ENCODE results near the gene NUP98. TPM values are rescaled to one million over a fixed set of nuclear protein-coding genes. Genes with fewer than 3 reads are reported as not detected.

NUP98 gene
- total RNA-seq, 4 donors from 2014 or later: 73.8 to 205 (median 110) TPM

DNA sequence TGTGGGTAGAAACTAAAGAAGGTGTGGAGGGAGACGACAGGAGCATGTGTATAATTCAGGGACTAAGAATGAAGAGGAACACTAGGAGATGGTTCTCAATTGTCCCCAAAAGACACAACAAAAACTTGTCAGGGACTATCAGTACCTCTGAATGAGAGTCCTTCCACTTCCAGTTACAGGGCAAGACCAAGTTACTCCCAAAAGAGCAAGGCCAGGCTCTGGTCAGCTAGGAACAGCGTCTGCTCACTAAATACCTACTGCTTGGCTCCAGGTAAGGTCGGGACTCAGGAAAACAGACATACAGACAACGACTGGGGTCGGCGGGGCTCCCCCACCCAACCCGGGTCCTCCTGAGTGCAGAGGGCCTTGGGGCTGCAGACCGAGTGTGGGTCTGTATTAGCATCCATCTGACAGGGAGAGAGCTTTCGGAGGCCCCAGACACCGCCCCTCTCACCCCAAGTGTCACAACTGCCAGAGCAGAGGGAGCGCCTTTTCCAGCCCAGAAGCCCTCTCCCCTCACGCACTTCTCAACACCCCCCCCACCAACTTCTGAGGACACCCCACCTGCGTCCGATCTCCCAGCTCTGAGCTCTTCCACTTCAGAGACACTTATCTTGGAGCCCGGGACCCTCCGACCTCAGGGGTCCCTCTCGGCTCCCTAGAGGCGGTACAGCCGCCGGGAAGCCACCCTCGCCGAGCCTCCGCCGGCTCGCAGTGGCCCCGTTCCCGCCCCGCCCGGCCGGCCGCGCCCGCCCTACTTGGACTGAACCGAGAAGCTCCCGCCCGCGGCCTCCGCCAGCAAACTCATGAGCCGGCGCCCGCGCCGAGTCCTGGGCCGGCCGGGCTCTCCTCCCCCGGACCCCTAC, 42.9 kb upstream of the NUP98 start:
- ATAC-seq (ENCODE audit: low FRiP score): no peak

DNA sequence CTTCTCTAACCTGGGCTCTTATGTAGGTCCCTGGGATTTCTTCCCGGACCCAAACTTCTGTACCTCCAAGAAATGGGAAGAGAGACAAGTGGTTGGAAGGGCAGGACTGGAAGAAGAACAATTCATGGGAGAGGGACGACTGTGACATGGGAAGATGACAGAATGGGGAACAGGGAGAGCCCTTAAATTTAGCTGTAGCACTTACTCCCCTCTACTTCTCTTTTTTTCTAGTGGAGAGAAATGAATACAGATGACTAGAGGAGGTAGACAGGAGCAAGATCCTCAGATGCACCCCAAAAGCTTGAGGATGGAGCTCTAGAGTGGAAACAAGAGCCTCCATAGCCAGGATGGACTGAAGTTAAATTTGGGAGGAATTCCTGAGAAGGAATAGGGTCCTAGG, 41.1 kb upstream of the NUP98 start:
- ATAC-seq (ENCODE audit: low FRiP score): no peak
- TF ChIP-seq, protein P1, sequence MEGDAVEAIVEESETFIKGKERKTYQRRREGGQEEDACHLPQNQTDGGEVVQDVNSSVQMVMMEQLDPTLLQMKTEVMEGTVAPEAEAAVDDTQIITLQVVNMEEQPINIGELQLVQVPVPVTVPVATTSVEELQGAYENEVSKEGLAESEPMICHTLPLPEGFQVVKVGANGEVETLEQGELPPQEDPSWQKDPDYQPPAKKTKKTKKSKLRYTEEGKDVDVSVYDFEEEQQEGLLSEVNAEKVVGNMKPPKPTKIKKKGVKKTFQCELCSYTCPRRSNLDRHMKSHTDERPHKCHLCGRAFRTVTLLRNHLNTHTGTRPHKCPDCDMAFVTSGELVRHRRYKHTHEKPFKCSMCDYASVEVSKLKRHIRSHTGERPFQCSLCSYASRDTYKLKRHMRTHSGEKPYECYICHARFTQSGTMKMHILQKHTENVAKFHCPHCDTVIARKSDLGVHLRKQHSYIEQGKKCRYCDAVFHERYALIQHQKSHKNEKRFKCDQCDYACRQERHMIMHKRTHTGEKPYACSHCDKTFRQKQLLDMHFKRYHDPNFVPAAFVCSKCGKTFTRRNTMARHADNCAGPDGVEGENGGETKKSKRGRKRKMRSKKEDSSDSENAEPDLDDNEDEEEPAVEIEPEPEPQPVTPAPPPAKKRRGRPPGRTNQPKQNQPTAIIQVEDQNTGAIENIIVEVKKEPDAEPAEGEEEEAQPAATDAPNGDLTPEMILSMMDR (IDR thresholded peaks at IDR 0.05): no peak
- DNase-seq (ENCODE audit: low spot score): no peak

More for the DNA sequence above, 42.9 kb upstream of the NUP98 start:
- TF ChIP-seq, protein P1 (IDR thresholded peaks at IDR 0.05): no peak
- DNase-seq (ENCODE audit: low spot score): no peak

DNA sequence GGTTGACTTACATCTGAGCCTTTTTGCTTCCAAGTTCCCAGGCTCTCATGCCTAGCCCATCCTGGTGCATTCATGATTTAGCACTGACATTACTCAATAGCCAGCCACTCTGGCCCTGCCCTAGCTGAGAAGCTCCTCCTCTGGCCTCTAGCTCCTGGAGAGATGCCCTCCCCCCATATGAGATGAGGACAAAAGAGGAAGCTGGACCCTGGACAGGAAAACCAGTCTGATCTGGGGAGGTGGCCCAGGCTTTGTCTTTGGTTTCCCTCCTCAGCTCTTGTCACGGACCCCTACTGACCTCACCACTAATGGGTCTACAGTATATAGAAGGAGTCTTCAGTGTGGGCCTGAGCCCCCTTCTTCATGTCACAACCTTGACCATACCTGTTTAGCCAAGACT, 40.4 kb upstream of the NUP98 start:
- ATAC-seq (ENCODE audit: low FRiP score): no peak
- DNase-seq (ENCODE audit: low spot score): no peak
- TF ChIP-seq, protein P1 (IDR thresholded peaks at IDR 0.05): no peak

DNA sequence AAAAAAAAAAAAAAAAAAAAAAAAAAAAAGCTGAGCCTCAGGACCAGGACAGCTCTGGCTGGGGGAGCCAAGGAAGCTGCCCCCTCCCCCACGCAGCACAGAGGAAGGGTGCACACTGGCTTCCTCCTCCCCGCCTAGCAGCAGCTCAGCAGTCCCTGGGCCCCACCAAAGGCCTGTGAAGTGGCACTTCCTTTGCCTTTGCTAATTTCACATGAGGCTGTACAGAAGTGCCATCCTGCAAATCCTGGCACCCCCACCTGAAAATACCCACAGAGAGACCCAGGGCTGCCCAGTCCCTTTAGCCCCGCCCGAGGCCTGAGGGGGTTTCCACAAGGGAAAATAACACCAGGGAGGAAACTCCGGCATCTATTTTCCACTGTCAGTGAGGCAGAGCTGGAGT, 39.5 kb upstream of the NUP98 start:
- DNase-seq (ENCODE audit: low spot score): no peak
- ATAC-seq (ENCODE audit: low FRiP score): no peak
- TF ChIP-seq, protein P1 (IDR thresholded peaks at IDR 0.05): no peak

DNA sequence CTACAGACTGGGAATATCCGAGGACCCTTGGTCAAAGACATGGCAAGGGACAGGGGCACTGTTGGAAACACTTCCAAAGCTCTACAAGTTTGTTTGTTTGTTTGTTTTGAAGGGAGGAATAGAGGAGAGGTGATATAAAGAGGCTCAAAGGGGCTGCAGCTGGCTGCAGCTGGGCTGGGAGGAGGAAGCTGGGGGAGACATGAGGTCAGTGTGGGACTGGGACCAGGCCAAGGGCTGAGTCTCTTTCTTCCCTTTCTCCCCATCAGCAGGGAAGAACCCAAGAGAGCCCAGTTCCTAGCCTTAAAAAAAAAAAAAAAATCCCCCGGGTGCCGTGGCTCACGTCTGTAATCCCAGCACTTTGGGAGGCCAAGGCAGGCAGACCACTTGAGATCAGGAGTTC, 38.4 kb upstream of the NUP98 start:
- TF ChIP-seq, protein P1 (IDR thresholded peaks at IDR 0.05): no peak
- DNase-seq (ENCODE audit: low spot score): no peak
- ATAC-seq (ENCODE audit: low FRiP score): no peak

DNA sequence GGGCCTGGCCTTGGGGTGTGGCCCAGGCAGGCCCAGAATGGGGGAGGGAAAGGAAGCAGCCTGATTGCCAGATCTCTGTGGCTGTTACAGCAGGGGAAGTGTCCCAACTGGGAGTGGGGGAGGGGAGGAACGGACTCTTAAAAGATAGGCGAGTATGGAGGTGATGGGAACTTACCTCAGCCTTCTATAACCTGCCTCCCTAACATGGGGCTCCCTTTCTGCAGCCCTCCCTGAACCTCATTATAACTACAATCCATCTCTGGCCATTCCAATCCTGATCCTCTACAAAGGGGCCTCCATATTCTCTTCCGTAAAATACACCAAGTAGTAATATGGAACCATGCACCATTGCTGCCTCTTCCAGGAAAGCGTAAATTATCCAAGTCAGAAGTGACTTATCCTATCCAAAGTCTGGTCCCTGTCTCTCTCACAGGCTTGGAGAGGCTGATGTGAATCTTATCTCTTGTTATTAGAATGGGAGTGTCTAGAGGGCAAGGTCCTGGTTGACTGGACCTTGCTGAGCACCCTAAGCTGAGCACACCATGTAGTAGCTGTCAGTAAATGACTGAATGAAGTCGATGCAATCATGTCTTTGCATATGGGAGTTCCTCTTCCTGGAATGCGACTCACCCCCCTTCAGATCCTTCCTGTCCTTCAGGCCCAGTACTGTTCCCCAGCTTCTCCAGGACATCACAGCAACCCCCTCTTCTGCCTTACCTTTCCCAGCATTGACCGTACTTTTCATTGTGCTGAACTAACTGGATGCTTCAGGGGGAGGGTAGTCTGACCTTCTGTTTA, 37.5 kb upstream of the NUP98 start:
- TF ChIP-seq, protein P1 (IDR thresholded peaks at IDR 0.05): no peak
- no peak for DNase-seq (ENCODE audit: low spot score)
- ATAC-seq (ENCODE audit: low FRiP score): peak; percentile 3
